ENCODE data around the gene VARS2. TPM values are rescaled to one million over a fixed set of nuclear protein-coding genes. Genes with fewer than 3 reads are reported as not detected.

Gene VARS2
- total and polyA plus RNA-seq, 8 donors: 34.0 to 54.3 (median 44.7) TPM

DNA sequence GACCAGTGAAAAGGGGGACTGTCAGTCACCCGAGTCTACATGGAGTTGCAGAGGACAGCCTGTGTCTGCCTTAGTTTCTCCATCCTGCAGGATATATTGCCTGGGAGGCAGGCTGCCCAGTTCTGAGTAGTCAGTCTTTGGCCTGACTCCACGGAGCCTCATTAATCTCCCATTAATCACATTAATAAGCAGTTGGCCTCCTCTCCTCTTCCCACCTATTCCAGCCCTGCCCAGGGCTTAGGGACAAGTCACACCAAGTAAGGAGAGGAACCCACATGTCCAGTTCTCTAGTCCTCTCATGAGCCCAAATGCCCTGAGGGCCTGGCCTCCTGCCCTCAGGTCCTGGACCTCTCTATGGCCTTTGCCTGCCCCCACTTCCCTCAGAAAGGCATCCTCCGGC, 25.4 kb downstream of the VARS2 start:
- TF ChIP-seq CTCF (IDR thresholded peaks at IDR 0.05): no peak
- H3K27ac ChIP-seq: no peak overlapping the region
- H3K27me3 ChIP-seq: peaks cover 0 to 26% of the 10 kb centered on the region in 2 donors
- H3K9me3 ChIP-seq: no peaks in the 10 kb centered on the region
- H3K4me1 ChIP-seq: peaks cover 6 to 12% of the 10 kb centered on the region in 2 donors
- intact Hi-C loops (cut with DNase I): no loop called here
- no peaks in the 10 kb centered on the region for H3K36me3 ChIP-seq
- no peak for ATAC-seq
- no peak for DNase-seq
- no peak overlapping the region for H3K4me3 ChIP-seq

GRCh38 chr6:30940361-30940986, 26.4 kb downstream of the VARS2 start, which contains the start of gene MUCL3:
MUCL3 (plus strand) TSS chr6:30940973; CDS start chr6:30941000, 27 bp downstream.
- Histone ChIP-seq H3K27ac (no peak within 1 kb of the TSS), H3K27me3 (peaks cover 0 to 26% of the 10 kb centered on the region in 2 donors), H3K9me3 (no peaks in the 10 kb centered on the region), H3K4me3 (no peak within 1 kb of the TSS), H3K4me1 (peaks cover 6 to 10% of the 10 kb centered on the region in 2 donors), H3K36me3 (no peaks in the 10 kb centered on the region)
- ATAC-seq (no peak), DNase-seq (no peak)
- no peak for TF ChIP-seq CTCF (IDR thresholded peaks at IDR 0.05)
- intact Hi-C loops (cut with DNase I): no loop called here

GRCh38 chr6:30942338-30943060, 28.5 kb downstream of the VARS2 start:
- peaks cover 6 to 10% of the 10 kb centered on the region in 2 donors for H3K4me1 ChIP-seq
- peaks cover 0 to 26% of the 10 kb centered on the region in 2 donors for H3K27me3 ChIP-seq
- no peak for TF ChIP-seq CTCF (IDR thresholded peaks at IDR 0.05)
- H3K9me3 ChIP-seq: no peaks in the 10 kb centered on the region
- peak in 3 of 4 donors; percentile 72 to 88 (median 80) for DNase-seq
- intact Hi-C loops (cut with DNase I): no loop called here
- H3K27ac ChIP-seq: no peak overlapping the region
- H3K4me3 ChIP-seq: no peak overlapping the region
- no peaks in the 10 kb centered on the region for H3K36me3 ChIP-seq
- peak; percentile 96 for ATAC-seq

- H3K27me3 ChIP-seq: peaks cover 0 to 26% of the 10 kb centered on the region in 2 donors
- H3K4me1 ChIP-seq: peaks cover 6 to 10% of the 10 kb centered on the region in 2 donors
- TF ChIP-seq CTCF (IDR thresholded peaks at IDR 0.05): no peak
- ATAC-seq (no peak), DNase-seq (no peak)
- intact Hi-C loops (cut with DNase I): no loop called here
- no peaks in the 10 kb centered on the region for H3K9me3 ChIP-seq
- no peak overlapping the region for H3K4me3 ChIP-seq
- H3K36me3 ChIP-seq: no peaks in the 10 kb centered on the region
- no peak overlapping the region for H3K27ac ChIP-seq
Measured at GRCh38 chr6:30944051-30944450, 30.0 kb downstream of the VARS2 start.

- DNase-seq (no peak), ATAC-seq (no peak)
- Histone ChIP-seq H3K36me3 (no peaks in the 10 kb centered on the region), H3K27me3 (peaks cover 0 to 26% of the 10 kb centered on the region in 2 donors), H3K4me3 (no peak overlapping the region), H3K9me3 (no peaks in the 10 kb centered on the region), H3K27ac (no peak overlapping the region), H3K4me1 (peaks cover 6 to 10% of the 10 kb centered on the region in 2 donors)
- intact Hi-C loops (cut with DNase I): no loop called here
- TF ChIP-seq CTCF (IDR thresholded peaks at IDR 0.05): no peak
Measured at GRCh38 chr6:30945281-30945680, 31.2 kb downstream of the VARS2 start.
